ENCODE data around the gene FZR1. TPM values are rescaled to one million over a fixed set of nuclear protein-coding genes. Genes with fewer than 3 reads are reported as not detected.
A peak's percentile ranks its signal among the peaks of the same experiment; 100 is the strongest.

Gene FZR1
- total and polyA plus RNA-seq, 2 of the 13 experiments (the other 11 are each of a cell fraction or from before 2014, with no cell fraction given): 29.0 to 30.8 TPM

GRCh38 chr19:3572132-3572854 is 66.2 kb downstream of the FZR1 start (continued):
- no peak for TF ChIP-seq ZXDC (CRISPR knock-in tag; IDR thresholded peaks at IDR 0.05)
- TF ChIP-seq SPEN (CRISPR knock-in tag; IDR thresholded peaks at IDR 0.05; ENCODE audit: low read depth): peak; percentile 31; the same call in 1 of the 2 replicates
- peak; percentile 63 for TF ChIP-seq MAZ (IDR thresholded peaks at IDR 0.05; ENCODE audit: borderline replicate concordance, low read depth, low read length)
- TF ChIP-seq MAZ (CRISPR knock-in tag; IDR thresholded peaks at IDR 0.05; ENCODE audit: low read depth): peak; percentile 33; the same call in 1 of the 2 replicates
- peak; percentile 51; the same call in 1 of the 2 replicates for TF ChIP-seq GATAD1 (CRISPR knock-in tag; IDR thresholded peaks at IDR 0.05)
- TF ChIP-seq ZNF710 (CRISPR knock-in tag; IDR thresholded peaks at IDR 0.05; ENCODE audit: borderline replicate concordance): no peak
- no peak for TF ChIP-seq ZMAT5 (CRISPR knock-in tag; IDR thresholded peaks at IDR 0.05; ENCODE audit: borderline replicate concordance, low read depth)
- no peak for TF ChIP-seq HBP1 (CRISPR knock-in tag; IDR thresholded peaks at IDR 0.05; ENCODE audit: low read depth)
- TF ChIP-seq ZNF124 (CRISPR knock-in tag; IDR thresholded peaks at IDR 0.05): no peak
- TF ChIP-seq HOXA3 (CRISPR knock-in tag; IDR thresholded peaks at IDR 0.05): peak; percentile 22; the same call in 1 of the 2 replicates
- TF ChIP-seq ERF (CRISPR knock-in tag; IDR thresholded peaks at IDR 0.05): no peak
- TF ChIP-seq SP1 (IDR thresholded peaks at IDR 0.05): no peak
- peak; percentile 81 for TF ChIP-seq SP1 (CRISPR knock-in tag; IDR thresholded peaks at IDR 0.05)
- no peak for TF ChIP-seq ZNF337 (CRISPR knock-in tag; IDR thresholded peaks at IDR 0.05; ENCODE audit: borderline replicate concordance, low read depth)
- no peak for TF ChIP-seq MZF1 (CRISPR knock-in tag; IDR thresholded peaks at IDR 0.05; ENCODE audit: borderline replicate concordance)
- 0 out of 2 replicates have a peak, but pooled peaks have one; percentile 32 for TF ChIP-seq NFKB2 (CRISPR knock-in tag; IDR thresholded peaks at IDR 0.05; ENCODE audit: borderline replicate concordance)
- TF ChIP-seq MXI1 (IDR thresholded peaks at IDR 0.05; ENCODE audit: borderline replicate concordance, low read depth, low read length): peak; percentile 92; the same call in 1 of the 3 replicates
- no peak for TF ChIP-seq NAIF1 (CRISPR knock-in tag; IDR thresholded peaks at IDR 0.05; ENCODE audit: borderline replicate concordance)
- no peak for TF ChIP-seq SNAI1 (CRISPR knock-in tag; IDR thresholded peaks at IDR 0.05; ENCODE audit: borderline replicate concordance)
- TF ChIP-seq ZNF224 (CRISPR knock-in tag; IDR thresholded peaks at IDR 0.05): no peak
- TF ChIP-seq YEATS2 (CRISPR knock-in tag; IDR thresholded peaks at IDR 0.05; ENCODE audit: borderline replicate concordance): peak; percentile 84; the same call in 1 of the 2 replicates
- TF ChIP-seq SATB2 (CRISPR knock-in tag; IDR thresholded peaks at IDR 0.05): no peak
- peak; percentile 52; the same call in 1 of the 2 replicates for TF ChIP-seq ETV5 (CRISPR knock-in tag; IDR thresholded peaks at IDR 0.05; ENCODE audit: borderline replicate concordance)
- no peak for TF ChIP-seq ZNF776 (CRISPR knock-in tag; IDR thresholded peaks at IDR 0.05)

Measured in HepG2 (cell line).